ENCODE measurements around the gene HIC1.

DNA sequence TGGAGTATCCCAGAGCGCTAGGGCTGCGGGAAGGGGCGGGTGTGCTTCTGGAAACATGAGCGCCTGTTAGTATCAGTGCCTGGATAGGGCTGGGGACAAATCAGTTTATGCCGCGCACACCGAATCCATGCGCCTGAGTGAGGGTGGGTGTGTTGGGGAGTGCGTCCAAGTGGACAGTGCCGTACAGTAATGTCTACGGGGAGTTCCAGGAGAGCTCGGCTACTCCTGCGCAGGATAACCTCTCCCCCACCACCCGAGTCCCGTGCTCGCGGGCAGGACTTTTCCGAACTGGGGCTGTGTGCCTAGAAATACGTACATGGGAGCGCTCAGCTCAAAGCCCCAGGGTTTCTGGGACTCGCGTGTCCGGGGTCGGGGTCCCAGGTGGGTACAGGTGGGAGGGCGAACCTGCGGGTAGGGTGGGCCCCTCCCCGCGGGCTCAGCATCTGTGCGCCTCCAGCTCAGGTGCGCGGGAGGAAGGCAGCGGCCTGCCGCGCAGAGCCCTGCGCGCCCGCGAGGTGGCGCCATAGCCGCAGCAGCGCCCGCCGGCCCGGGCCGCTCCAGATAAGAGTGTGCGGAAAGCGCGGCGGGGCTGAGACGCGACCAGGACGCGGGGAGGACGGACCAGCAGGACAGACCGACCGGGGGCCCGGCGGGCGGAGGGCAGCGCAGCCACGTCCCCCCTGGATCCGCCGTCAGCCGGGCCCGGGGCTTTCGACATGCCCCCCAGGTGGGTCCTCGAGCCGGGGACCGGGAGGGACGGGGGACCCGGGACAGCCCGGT is at the start of gene HIC1:
- TF ChIP-seq POLR2A (IDR thresholded peaks at IDR 0.05), result peak in 2 of 4 donors; percentile 70 to 88
- peak; percentile 95 to 99 (median 98) for TF ChIP-seq CTCF (IDR thresholded peaks at IDR 0.05)
